IPS-11a (cell line): Measurements from ENCODE around the gene PLCH2.
"Not testable (repeated sequence)": the region's sequence is repeated elsewhere in the genome, so short reads cannot be mapped to it uniquely, and the experiment has no call there.

ENCODE experiments used
- H3K4me3 ChIP-seq: one replicate; pipeline ENCODE4 v1.5.1; 2013; ENCODE audit warnings: low read depth, low read length, control low read depth

Gene PLCH2

DNA sequence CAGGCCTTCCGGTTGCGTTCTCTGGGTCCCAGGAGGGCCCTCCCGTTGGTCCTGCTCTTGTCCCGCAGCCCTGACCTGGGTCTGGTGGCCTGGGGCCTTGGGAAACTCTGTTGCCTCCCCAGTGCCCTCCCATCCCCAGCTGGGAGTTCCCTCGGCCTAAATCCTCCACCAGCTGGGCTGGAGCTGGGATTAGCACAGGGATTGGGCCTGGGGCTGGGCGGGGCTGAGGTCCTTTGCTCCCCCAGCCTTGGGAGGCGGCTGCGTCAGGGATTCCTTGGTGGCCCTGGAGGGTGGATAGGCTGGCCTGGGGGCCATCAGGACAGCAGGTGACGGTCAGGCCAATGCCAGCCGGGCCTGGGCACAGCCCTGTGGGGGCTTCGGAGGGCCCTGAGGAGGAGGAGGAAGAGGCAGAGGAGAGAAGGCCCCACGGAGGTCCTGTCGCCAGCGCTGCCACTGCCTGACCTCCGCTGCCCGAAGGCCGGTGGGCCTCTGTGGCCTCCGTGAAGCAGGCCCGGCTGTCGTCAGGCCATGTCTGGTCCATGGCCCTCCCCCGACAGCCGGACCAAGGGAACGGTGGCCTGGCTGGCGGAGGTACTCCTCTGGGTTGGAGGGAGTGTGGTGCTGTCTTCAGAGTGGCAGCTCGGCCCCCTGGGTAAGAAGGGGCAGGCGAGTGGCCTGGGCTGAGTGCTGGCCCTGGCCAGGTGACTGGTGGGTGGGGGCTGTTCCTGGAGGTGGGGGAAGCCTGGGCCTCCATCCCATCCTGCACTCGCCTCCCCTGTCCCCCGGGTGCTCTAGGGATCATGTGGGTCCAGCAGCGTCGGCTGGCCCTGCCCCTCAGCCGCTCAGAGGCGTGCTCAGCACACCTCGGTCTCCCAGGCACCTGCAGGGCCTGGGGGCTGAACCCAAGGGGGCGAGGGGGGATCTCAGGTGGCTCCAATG is at the start of gene PLCH2:
Gene PLCH2, plus strand, starts transcription at position 229 of the 939 bp plus-strand sequence. Its CDS starts 300 bp downstream, at position 529.
- no peak within 1 kb of the TSS for H3K4me3 ChIP-seq

GRCh38 chr1:2426540-2426939 is 49.5 kb upstream of the PLCH2 start:
- no peak overlapping the region for H3K4me3 ChIP-seq

GRCh38 chr1:2427051-2427450 is 49.0 kb upstream of the PLCH2 start:
- no peak overlapping the region for H3K4me3 ChIP-seq

DNA sequence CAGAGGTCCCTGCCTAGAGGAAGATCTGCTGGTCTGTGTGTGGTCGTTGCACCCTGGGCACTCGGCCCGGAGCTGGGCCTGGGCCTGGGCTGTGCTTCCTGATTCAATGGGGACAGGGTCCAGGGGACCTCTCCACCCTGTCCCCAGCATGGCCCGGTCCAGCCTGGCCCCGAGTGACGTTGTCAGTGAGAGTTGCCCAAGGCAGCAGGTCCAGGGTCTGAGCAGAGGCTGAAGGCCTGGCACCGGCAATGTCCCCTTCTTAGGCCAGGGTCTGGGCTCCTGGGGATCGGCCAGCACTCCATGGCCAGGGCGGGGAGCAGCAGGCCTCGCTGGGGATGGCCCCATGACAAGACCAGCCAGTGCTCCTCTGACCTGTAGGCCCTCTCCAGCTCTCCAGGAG is 48.1 kb upstream of the PLCH2 start:
- no peak overlapping the region for H3K4me3 ChIP-seq

- no peak overlapping the region for H3K4me3 ChIP-seq
These were observed 47.6 kb upstream of the PLCH2 start for GRCh38 chr1:2428490-2428889.

- no peak overlapping the region for H3K4me3 ChIP-seq
These were observed 46.1 kb upstream of the PLCH2 start for GRCh38 chr1:2429780-2430591.

- no peak overlapping the region for H3K4me3 ChIP-seq
These were observed 45.5 kb upstream of the PLCH2 start for GRCh38 chr1:2430592-2430973.

DNA sequence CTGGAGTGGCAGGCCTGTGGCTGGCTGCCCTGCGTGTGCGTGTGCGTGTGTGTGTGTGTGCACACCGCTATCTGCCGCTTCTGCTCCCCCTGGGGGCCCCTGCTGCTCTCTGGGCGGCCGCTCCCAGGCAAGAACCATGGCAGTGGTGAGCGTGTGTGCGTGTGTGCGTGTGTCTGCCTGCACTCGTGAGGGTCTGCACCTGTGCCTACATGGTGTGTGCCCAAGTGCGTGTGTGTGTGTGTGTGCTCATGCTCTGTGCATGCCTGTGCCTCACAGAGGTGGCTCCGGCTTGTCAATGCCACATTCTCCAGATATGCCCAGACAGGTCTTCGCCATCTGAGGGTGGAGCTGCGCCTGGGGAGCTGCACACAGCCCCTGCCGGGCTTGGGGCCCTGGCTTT is 45.0 kb upstream of the PLCH2 start:
- H3K4me3 ChIP-seq, result no peak overlapping the region

GRCh38 chr1:2431518-2431917 is 44.6 kb upstream of the PLCH2 start:
- H3K4me3 ChIP-seq, result no peak overlapping the region

- no peak overlapping the region for H3K4me3 ChIP-seq
These were observed 43.6 kb upstream of the PLCH2 start for GRCh38 chr1:2432441-2432844.

- no peak overlapping the region for H3K4me3 ChIP-seq
These were observed 42.9 kb upstream of the PLCH2 start for GRCh38 chr1:2433196-2433595.

GRCh38 chr1:2433936-2434655 is 42.0 kb upstream of the PLCH2 start:
- no peak overlapping the region for H3K4me3 ChIP-seq

DNA sequence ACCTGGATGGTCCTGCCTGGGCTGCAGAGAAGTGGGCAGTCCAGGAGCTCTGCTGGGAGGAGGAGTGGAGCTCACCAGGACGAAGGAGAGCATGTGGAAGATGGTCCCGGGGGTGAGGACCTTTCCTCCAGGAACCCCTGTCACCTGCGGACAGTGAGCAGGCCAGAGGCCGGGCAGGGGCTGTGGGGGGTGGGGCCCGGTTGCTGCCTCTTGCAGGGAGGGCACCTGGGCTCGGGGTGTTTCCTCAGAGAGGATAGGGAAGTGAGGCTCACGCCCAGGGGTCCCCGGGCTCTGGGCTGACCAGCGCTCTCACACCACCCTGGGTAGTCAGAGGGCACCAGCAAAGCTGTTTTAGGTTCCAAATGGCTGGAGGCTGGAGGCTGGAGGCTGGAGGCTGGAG is 41.0 kb upstream of the PLCH2 start:
- H3K4me3 ChIP-seq, result no peak overlapping the region

DNA sequence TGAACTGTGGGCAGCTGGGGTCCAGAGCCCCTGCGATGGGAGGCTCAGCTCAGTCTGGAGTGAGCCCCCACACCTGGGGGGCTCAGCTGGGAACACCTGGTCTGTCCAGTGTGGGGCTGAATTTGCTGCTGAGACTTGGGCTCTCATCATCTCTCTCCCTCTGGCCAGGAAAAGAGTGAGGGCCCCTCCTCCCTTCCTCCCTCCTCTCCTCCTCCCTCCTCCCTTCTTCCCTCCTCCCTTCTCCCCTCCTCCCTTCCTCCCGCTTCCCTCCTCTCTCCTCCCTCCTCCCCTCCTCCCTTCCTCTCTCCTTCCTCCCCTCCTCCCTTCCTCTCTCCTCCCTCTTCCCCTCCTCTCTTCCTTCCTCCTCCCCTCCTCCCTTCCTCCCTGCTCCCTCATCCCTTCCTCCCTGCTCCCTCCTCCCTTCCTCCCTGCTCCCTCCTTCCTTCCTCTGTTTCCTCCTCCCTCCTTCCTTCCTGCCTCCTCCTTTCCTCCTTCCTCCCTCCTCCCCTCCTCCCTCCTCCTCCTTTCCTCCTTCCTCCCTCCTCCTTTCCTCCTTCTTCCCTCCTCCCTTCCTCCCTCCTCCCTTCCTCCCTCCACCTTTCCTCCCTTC is 40.2 kb upstream of the PLCH2 start:
- H3K4me3 ChIP-seq, result no peak overlapping the region

- H3K4me3 ChIP-seq, result no peak overlapping the region
These were observed 39.2 kb upstream of the PLCH2 start for GRCh38 chr1:2436876-2437275.

DNA sequence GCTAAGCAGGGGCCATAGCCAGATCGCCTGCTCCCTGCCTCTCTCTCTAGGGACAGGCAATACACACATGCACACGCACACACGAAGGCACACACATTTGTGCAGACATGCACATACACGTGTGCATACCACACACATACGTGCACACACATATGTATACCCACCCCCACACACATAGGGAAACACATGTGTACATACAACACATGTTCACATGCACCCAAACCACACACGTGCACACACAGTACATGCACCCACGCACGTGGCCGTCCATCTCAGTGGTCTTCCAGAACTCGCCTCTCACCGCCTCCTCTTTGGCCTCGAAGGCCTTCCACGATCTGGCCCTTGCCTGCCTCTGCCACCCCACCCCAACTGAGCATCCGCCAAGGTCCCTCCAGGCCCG is 38.5 kb upstream of the PLCH2 start:
- no peak overlapping the region for H3K4me3 ChIP-seq

- H3K4me3 ChIP-seq, result no peak overlapping the region
These were observed 38.1 kb upstream of the PLCH2 start for GRCh38 chr1:2438038-2438437.

DNA sequence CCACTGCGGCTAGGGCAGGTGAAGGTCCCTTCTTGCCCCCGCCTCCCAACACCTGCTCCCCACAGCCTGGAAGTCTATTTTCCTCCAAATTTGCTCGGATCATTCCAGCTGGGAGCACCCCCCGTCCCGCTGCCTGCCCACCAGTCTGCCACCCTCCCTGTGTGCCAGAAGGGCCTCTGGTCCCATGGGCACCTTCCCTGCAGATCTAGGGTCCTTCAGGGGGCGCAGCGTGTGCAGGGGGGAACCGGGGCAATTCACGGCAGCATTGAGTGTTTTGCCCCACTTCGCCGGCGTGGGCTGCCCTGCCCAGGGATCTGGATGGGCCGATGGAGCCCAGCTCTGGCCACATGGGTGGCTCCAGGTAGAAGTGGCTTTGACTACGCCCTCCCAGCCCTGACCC is 37.4 kb upstream of the PLCH2 start:
- H3K4me3 ChIP-seq, result no peak overlapping the region

GRCh38 chr1:2439369-2439768 is 36.7 kb upstream of the PLCH2 start:
- H3K4me3 ChIP-seq, result no peak overlapping the region

DNA sequence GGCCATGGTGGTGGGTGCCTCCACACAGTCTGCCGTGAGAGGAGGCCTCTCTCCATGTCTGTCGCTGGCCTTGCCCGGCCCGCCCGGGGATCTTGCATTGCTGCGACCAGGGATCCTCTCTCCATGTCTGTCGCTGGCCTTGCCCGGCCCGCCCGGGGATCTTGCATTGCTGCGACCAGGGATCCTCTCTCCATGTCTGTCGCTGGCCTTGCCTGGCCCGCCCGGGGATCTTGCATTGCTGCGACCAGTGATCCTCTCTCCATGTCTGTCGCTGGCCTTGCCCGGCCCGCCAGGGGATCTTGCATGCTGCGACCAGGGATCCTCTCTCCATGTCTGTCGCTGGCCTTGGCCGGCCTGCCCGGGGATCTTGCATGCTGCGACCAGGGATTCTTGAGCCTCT is 35.7 kb upstream of the PLCH2 start:
- H3K4me3 ChIP-seq, result not testable (repeated sequence)

GRCh38 chr1:2441746-2442145 is 34.3 kb upstream of the PLCH2 start:
- H3K4me3 ChIP-seq, result no peak overlapping the region
